GM12892 (cell line): Measurements from ENCODE around the gene ICAM2.

Experiments
- POLR2A ChIP-seq: IDR thresholded peaks from 2 replicates; pipeline ENCODE4 v1.6.1; 2011; ENCODE audit warnings: low read depth, low read length, control low read depth
- POLR2AphosphoS5 ChIP-seq: IDR thresholded peaks from 2 replicates; pipeline ENCODE4 v1.6.1; 2011; ENCODE audit warnings: low read depth, low read length, control low read depth

- no peak for TF ChIP-seq POLR2AphosphoS5
- no peak for TF ChIP-seq POLR2A
Observed at GRCh38 chr17:63954402-63955063, 65.9 kb downstream of the ICAM2 start.
